A673 (cell line): ENCODE measurements around the gene SSBP3. TPM values are rescaled to one million over a fixed set of nuclear protein-coding genes. Genes with fewer than 3 reads are reported as not detected.
"Not testable (repeated sequence)": the region's sequence is repeated elsewhere in the genome, so short reads cannot be mapped to it uniquely, and the experiment has no call there.

Source experiments
- BruUV-seq: library from RNA; stranded (reverse); fragments of 400-500 nt; replicated peaks from 2 replicates; lab custom pipeline; 2021; lab: Mats Ljungman, UMichigan
- CTCF ChIA-PET: fragments of 300-600 bp; sonication (Branson Sonifier 250); formaldehyde crosslinking; loops from one replicate; lab custom pipeline; 2022; ENCODE audit warnings: antibody characterized with exemption; lab: Charles Lee
- POLR2A ChIA-PET: fragments of 300-600 bp; sonication (Branson Sonifier 250); formaldehyde crosslinking; loops from one replicate; lab custom pipeline; 2022; ENCODE audit warnings: antibody characterized with exemption; ENCODE audit not compliant: low non-redundant PET; lab: Charles Lee
- DNase-seq: peaks from one replicate; pipeline ENCODE4 v3.0.0-alpha.2; 2015; ENCODE audit warnings: low spot score
- H3K27ac ChIP-seq: fragments of 200-600 bp; sonication (generic); 2 replicates; pipeline ENCODE4 v1.5.1; 2016; ENCODE audit warnings: mixed run types, low read depth, mild to moderate bottlenecking, mixed read lengths, antibody characterized with exemption, low read length; ENCODE audit not compliant: poor library complexity, severe bottlenecking
- H3K27me3 ChIP-seq: fragments of 200-600 bp; sonication (generic); replicated peaks from 2 replicates; pipeline ENCODE4 v1.6.1; 2017; ENCODE audit warnings: mixed run types, low read depth, mild to moderate bottlenecking, mixed read lengths, antibody characterized with exemption, low read length; ENCODE audit not compliant: insufficient read depth, poor library complexity
- H3K36me3 ChIP-seq: fragments of 200-600 bp; sonication (generic); 2 replicates; pipeline ENCODE4 v1.6.1; 2016; ENCODE audit warnings: mixed run types, mild to moderate bottlenecking, mixed read lengths, antibody characterized with exemption, low read length; ENCODE audit not compliant: insufficient read depth, poor library complexity, severe bottlenecking
- H3K4me1 ChIP-seq: fragments of 200-600 bp; sonication (generic); 2 replicates; pipeline ENCODE4 v1.6.1; 2017; ENCODE audit warnings: mixed run types, mild to moderate bottlenecking, mixed read lengths, antibody characterized with exemption, low read length; ENCODE audit not compliant: insufficient read depth, poor library complexity, severe bottlenecking
- H3K4me3 ChIP-seq: fragments of 200-600 bp; sonication (generic); 2 replicates; pipeline ENCODE4 v1.5.1; 2016; ENCODE audit warnings: low read depth, mixed run types, mild to moderate bottlenecking, mixed read lengths, low read length; ENCODE audit not compliant: poor library complexity, severe bottlenecking
- H3K9me3 ChIP-seq: fragments of 200-600 bp; sonication (generic); 2 replicates; pipeline ENCODE4 v1.6.1; 2016; ENCODE audit warnings: mixed run types, low read depth, mild to moderate bottlenecking, mixed read lengths, antibody characterized with exemption, low read length; ENCODE audit not compliant: poor library complexity, severe bottlenecking
- CTCF ChIP-seq: fragments of 300-800, 200-600 bp; sonication (generic); conservative IDR thresholded peaks from 2 replicates; pipeline ENCODE4 v1.5.1; 2017; ENCODE audit warnings: low read depth, mild to moderate bottlenecking, antibody characterized with exemption, low read length, moderate library complexity, mixed read lengths
- EZH2 ChIP-seq: fragments of 200-600 bp; sonication (generic); IDR thresholded peaks from 2 replicates; pipeline ENCODE4 v1.6.1; 2017; ENCODE audit warnings: borderline replicate concordance, low read depth, mild to moderate bottlenecking, mixed read lengths, antibody characterized with exemption, low read length; ENCODE audit not compliant: poor library complexity, severe bottlenecking
- intact Hi-C: fragments of 100-400 bp; cut with micrococcal nuclease; formaldehyde crosslinking; loops from one replicate; pipeline ENCODE4 v1.10.0; 2022; ENCODE audit not compliant: unreplicated experiment
- total RNA-seq: library from RNA; stranded (reverse); gene quantifications from 2 replicates; pipeline ENCODE4 v1.2.3, GENCODE V29; 2021

The SSBP3 gene
- total RNA-seq, 1 experiment from 2014 or later: 43.0 TPM

DNA sequence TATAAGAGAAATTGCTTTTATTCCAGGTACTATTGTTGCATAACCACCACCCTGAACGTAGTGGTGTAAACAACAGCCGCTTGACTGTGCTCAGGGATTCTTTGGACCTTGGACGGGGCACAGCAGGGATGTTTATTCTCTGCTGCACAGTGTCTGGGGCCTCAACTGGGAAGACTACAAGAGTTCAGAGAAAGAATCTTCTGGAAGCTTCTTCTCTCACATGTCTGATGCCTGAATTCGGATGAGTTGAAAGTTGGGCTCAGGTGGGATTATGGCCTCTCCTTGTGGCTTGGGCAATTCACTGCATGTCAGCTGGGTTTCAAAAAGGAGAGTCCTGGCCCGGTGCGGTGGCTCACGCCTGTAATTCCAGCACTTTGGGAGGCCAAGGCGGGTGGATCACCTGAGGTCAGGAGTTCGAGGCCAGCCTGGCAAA is 19.0 kb upstream of the SSBP3 start:
- Histone ChIP-seq H3K36me3 (no peaks in the 10 kb centered on the region), H3K4me1 (no peaks in the 10 kb centered on the region), H3K4me3 (no peak overlapping the region), H3K9me3 (no peaks in the 10 kb centered on the region), H3K27ac (no peak overlapping the region), H3K27me3 (no peaks in the 10 kb centered on the region)
- TF ChIP-seq EZH2: no peak
- TF ChIP-seq CTCF: no peak
- intact Hi-C loops: no loop called here
- no peak for DNase-seq
- BruUV-seq: no TSS peak
- CTCF ChIA-PET: no interaction called here
- POLR2A ChIA-PET: no interaction called here

DNA sequence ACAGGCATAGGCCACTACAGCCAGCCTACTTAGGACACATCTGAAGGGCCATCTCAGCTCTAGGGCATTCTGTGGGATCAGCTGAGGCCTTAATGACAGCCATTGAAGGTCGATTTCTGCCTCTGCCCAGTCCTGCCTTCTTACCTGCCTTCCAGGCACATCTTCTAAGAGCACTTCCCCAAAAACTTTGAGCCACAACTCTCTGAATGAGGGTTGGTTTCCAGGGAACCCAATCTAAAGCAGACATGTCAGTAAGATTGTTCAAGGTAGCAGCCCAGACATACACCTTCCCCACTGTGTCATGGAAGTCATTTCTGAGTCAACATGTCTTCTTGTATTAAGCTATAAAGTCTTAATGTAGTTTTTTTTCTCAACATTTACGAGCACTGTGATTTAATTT is 18.2 kb upstream of the SSBP3 start:
- H3K9me3 ChIP-seq: no peaks in the 10 kb centered on the region
- H3K4me1 ChIP-seq: no peaks in the 10 kb centered on the region
- DNase-seq: no peak
- POLR2A ChIA-PET: no interaction called here
- intact Hi-C loops: no loop called here
- CTCF ChIA-PET: no interaction called here
- no TSS peak for BruUV-seq
- TF ChIP-seq EZH2: no peak
- H3K4me3 ChIP-seq: no peak overlapping the region
- no peaks in the 10 kb centered on the region for H3K27me3 ChIP-seq
- H3K36me3 ChIP-seq: no peaks in the 10 kb centered on the region
- no peak overlapping the region for H3K27ac ChIP-seq

DNA sequence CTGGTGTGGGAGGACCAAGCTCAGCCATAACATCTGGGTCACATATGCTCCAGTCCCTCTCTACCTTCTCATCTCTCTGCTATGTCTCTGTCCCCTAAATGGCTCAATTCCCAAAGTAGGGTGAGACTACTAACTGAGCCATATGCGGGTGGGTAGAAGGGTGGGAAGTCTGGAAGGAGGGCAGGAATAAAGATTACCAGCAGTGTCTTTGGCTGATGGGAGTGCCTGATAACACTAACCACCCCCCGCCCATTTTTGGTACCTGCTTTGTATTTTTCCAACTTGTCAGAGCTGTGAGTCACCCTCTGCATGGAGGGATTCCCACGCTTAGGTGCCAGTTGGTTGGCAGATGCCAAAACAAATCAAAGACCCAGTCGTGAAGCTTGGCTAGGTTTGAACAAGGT is 14.9 kb upstream of the SSBP3 start:
- H3K27ac ChIP-seq: no peak overlapping the region
- TF ChIP-seq EZH2: no peak
- ChIA-PET POLR2A (no interaction called here), CTCF (no interaction called here)
- intact Hi-C loops: no loop called here
- no peaks in the 10 kb centered on the region for H3K9me3 ChIP-seq
- no TSS peak for BruUV-seq
- H3K27me3 ChIP-seq: no peaks in the 10 kb centered on the region
- DNase-seq: no peak
- no peaks in the 10 kb centered on the region for H3K4me1 ChIP-seq
- H3K36me3 ChIP-seq: no peaks in the 10 kb centered on the region
- no peak overlapping the region for H3K4me3 ChIP-seq

GRCh38 chr1:54418598-54418997 is 12.4 kb upstream of the SSBP3 start:
- H3K36me3 ChIP-seq, CTCF ChIA-PET, H3K4me1 ChIP-seq, H3K9me3 ChIP-seq, POLR2A ChIA-PET, H3K27ac ChIP-seq, intact Hi-C loops, BruUV-seq, H3K4me3 ChIP-seq, DNase-seq, H3K27me3 ChIP-seq: not testable (repeated sequence)

GRCh38 chr1:54417123-54417522 is 10.9 kb upstream of the SSBP3 start:
- ChIA-PET CTCF (no interaction called here), POLR2A (no interaction called here)
- no peak overlapping the region for H3K27ac ChIP-seq
- no peaks in the 10 kb centered on the region for H3K27me3 ChIP-seq
- DNase-seq: no peak
- no peaks in the 10 kb centered on the region for H3K9me3 ChIP-seq
- no peaks in the 10 kb centered on the region for H3K4me1 ChIP-seq
- H3K4me3 ChIP-seq: no peak overlapping the region
- no TSS peak for BruUV-seq
- intact Hi-C loops: no loop called here
- H3K36me3 ChIP-seq: no peaks in the 10 kb centered on the region
- TF ChIP-seq CTCF: no peak
- TF ChIP-seq EZH2: no peak
